Measurements from ENCODE around the gene PTPRG.

PTPRG gene

GRCh38 chr3:62149962-62150361 lies 588.6 kb downstream of the PTPRG start:
- DNase-seq (ENCODE audit: low read depth in 2 of 2): no peak

GRCh38 chr3:62151591-62151990 lies 590.2 kb downstream of the PTPRG start:
- DNase-seq (ENCODE audit: low read depth in 2 of 2): no peak

GRCh38 chr3:62153231-62153630 lies 591.9 kb downstream of the PTPRG start:
- no peak for DNase-seq (ENCODE audit: low read depth in 2 of 2)

GRCh38 chr3:62154457-62155148 lies 593.2 kb downstream of the PTPRG start:
- no peak for DNase-seq (ENCODE audit: low read depth in 2 of 2)

GRCh38 chr3:62159056-62159708 lies 597.8 kb downstream of the PTPRG start:
- no peak for DNase-seq (ENCODE audit: low read depth in 2 of 2)

- no peak for DNase-seq (ENCODE audit: low read depth in 2 of 2)
Observed at GRCh38 chr3:62159709-62160092, 598.3 kb downstream of the PTPRG start.

- no peak for DNase-seq (ENCODE audit: low read depth in 2 of 2)
Observed at GRCh38 chr3:62161371-62161770, 600.0 kb downstream of the PTPRG start.

- no peak for DNase-seq (ENCODE audit: low read depth in 2 of 2)
Observed at GRCh38 chr3:62164196-62164595, 602.8 kb downstream of the PTPRG start.

GRCh38 chr3:62164746-62165145 lies 603.4 kb downstream of the PTPRG start:
- no peak for DNase-seq (ENCODE audit: low read depth in 2 of 2)

- DNase-seq (ENCODE audit: low read depth in 2 of 2): no peak
Observed at GRCh38 chr3:62167566-62168262, 606.3 kb downstream of the PTPRG start.

GRCh38 chr3:62168356-62168755 lies 607.0 kb downstream of the PTPRG start:
- DNase-seq (ENCODE audit: low read depth in 2 of 2): no peak

- DNase-seq (ENCODE audit: low read depth in 2 of 2): no peak
Observed at GRCh38 chr3:62169906-62170660, 608.7 kb downstream of the PTPRG start.

GRCh38 chr3:62171789-62172188 lies 610.4 kb downstream of the PTPRG start:
- DNase-seq (ENCODE audit: low read depth in 2 of 2): no peak

- DNase-seq (ENCODE audit: low read depth in 2 of 2): no peak
Observed at GRCh38 chr3:62172199-62172598, 610.8 kb downstream of the PTPRG start.

GRCh38 chr3:62173939-62174515 lies 612.7 kb downstream of the PTPRG start:
- DNase-seq (ENCODE audit: low read depth in 2 of 2): no peak

GRCh38 chr3:62175161-62175560 lies 613.8 kb downstream of the PTPRG start:
- no peak for DNase-seq (ENCODE audit: low read depth in 2 of 2)

GRCh38 chr3:62178032-62178431 lies 616.7 kb downstream of the PTPRG start:
- DNase-seq (ENCODE audit: low read depth in 2 of 2): no peak

GRCh38 chr3:62178739-62179600 lies 617.6 kb downstream of the PTPRG start:
- no peak for DNase-seq (ENCODE audit: low read depth in 2 of 2)

GRCh38 chr3:62180514-62180913 lies 619.1 kb downstream of the PTPRG start:
- no peak for DNase-seq (ENCODE audit: low read depth in 2 of 2)

- no peak for DNase-seq (ENCODE audit: low read depth in 2 of 2)
Observed at GRCh38 chr3:62183087-62183486, 621.7 kb downstream of the PTPRG start.

GRCh38 chr3:62183969-62184368 lies 622.6 kb downstream of the PTPRG start:
- DNase-seq (ENCODE audit: low read depth in 2 of 2): no peak
